NCI-H1105 (cell line): Measurements from ENCODE around the gene OGG1.
A peak's percentile ranks its signal among the peaks of the same experiment; 100 is the strongest.

Experiments used
- DNase-seq: peaks from one replicate; lab custom pipeline; 2025; lab: John Stamatoyannopoulos, UW

OGG1 gene

DNA sequence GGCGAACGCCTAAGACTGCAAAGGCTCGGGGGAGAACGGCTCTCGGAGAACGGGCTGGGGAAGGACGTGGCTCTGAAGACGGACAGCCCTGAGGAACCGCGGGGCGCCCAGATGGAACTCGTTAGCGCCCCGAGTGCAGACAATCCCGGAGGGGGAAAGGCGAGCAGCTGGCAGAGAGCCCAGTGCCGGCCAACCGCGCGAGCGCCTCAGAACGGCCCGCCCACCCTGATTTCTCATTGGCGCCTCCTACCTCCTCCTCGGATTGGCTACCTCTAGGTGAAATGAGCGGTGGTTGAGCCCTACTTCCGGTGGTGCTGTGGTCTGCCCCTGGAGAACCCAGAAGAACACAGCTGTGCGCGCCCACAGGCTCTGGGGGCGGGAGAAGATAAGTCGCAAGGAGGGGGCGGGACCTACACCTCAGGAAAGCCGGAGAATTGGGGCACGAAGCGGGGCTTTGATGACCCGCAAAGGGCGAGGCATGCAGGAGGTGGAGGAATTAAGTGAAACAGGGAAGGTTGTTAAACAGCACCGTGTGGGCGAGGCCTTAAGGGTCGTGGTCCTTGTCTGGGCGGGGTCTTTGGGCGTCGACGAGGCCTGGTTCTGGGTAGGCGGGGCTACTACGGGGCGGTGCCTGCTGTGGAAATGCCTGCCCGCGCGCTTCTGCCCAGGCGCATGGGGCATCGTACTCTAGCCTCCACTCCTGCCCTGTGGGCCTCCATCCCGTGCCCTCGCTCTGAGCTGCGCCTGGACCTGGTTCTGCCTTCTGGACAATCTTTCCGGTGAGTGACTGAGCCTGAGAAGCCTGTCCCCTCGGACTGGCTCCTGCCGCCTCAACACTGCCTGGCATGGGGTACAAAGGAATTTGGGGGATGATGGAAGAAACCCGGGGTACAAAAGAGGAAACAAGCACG lies at the start of gene OGG1:
Gene OGG1 (plus strand): TSS at position 308 of the 911 bp plus-strand sequence. CDS start 335 bp downstream, at position 643.
- DNase-seq = peak; percentile 89

DNA sequence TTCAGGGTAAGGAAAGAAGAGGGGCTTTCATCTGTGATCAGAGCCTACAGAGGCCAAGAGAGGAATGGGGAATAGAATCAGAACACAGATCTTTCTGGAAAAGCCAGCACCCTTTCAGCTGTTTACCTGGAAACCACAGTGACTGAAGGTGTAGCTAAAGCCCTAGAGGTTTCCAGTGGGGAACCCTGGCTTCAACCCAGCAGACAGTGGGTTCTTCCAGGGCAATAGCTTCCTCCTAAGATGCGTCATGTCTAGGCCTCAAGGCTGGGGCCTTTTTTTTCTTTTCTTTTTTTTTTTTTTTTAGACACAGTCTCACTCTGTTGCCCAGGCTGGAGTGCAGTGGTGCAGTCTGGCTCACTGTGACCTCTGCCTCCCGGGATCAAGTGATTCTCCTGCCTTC lies 49.2 kb upstream of the OGG1 start:
- DNase-seq = no peak

DNA sequence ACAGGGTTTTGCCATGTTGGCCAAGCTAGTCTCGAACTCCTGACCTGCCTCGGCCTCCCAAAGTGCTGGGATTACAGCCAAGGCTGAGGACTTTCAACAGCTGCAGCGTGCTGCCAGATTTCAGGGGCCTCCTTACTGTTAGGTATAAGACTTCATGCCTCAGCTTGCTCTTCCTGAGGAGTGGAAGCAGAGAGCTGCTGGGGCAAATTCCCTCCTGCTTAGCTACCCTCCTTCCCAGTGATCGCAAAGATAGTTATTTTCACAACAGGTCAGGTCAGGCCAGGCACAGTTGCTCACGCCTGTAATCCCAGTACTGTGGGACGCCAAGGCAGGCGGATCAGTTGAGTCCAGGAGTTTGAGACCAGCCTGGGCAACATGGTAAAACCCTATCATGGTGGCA lies 48.7 kb upstream of the OGG1 start:
- DNase-seq = no peak

DNA sequence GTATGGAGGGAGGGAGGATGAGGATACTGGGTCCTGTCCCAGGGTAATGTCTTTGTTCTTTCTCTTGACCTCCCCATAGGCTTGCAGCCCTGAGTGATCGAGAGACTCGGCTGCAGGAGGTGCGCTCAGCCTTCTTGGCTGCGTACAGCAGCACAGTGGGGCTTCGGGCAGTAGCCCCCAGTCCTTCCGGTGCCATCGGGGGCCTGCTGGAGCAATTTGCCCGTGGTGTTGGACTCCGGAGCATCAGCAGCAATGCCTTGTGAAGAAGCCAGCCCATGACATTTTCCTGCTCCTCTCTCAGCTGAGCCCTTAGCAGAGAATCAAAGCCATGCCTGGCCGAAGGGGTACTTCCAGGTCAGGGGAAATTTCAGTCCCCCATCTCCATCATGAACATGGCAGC lies 48.0 kb upstream of the OGG1 start:
- DNase-seq = no peak

DNA sequence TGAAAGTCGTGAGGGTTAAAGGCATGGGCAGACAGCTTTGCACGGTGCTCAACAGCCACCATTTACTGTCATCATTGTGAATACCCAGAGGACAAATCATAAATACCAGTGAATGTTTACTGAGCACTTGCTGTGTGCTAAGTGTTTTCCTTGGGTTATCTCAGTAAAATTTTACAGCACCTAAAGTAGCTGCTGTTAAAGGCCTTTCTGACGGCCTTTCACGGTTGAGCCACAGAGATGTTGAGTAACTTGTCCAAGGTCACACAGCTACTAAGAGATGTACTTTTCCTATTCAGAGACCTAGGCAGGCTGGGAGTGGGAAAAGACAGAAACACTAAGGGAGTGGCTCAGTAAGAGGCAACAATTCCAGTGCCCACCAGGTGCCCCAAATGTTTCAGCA lies 46.5 kb upstream of the OGG1 start:
- DNase-seq = no peak

DNA sequence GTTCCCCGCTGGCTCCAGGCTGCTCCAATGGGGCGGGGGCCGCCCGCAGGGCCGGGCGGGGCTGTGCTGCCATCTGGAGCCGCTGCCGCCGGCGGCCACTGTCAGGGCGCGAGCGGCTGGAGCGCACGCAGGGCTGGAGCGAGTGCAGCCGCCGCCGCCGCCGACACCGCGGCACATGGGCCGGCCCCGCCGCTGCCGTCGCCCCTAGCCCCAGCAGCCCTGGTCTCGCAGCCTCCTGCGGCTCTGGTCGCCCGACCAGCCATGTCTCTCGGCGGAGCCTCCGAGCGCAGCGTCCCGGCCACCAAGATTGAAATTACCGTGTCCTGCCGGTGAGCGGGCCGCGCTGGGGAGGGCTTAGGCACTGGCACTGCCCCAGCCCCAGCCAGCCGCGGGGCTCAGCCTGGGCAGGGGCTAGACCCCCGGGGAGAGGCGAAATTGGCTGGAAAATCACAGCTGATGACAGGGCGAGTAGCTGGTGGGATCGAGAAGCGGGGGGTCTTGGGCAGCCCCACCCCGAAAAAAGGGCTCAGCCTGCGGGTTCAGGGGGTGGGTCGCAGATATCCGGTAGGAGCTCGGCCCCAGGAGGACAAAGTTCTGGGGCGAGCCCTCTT lies 45.9 kb upstream of the OGG1 start, which contains the start of gene CPNE9:
Gene CPNE9 (plus strand): TSS at position 98 of the 611 bp plus-strand sequence. CDS start 164 bp downstream, at position 262.
- DNase-seq = no peak

DNA sequence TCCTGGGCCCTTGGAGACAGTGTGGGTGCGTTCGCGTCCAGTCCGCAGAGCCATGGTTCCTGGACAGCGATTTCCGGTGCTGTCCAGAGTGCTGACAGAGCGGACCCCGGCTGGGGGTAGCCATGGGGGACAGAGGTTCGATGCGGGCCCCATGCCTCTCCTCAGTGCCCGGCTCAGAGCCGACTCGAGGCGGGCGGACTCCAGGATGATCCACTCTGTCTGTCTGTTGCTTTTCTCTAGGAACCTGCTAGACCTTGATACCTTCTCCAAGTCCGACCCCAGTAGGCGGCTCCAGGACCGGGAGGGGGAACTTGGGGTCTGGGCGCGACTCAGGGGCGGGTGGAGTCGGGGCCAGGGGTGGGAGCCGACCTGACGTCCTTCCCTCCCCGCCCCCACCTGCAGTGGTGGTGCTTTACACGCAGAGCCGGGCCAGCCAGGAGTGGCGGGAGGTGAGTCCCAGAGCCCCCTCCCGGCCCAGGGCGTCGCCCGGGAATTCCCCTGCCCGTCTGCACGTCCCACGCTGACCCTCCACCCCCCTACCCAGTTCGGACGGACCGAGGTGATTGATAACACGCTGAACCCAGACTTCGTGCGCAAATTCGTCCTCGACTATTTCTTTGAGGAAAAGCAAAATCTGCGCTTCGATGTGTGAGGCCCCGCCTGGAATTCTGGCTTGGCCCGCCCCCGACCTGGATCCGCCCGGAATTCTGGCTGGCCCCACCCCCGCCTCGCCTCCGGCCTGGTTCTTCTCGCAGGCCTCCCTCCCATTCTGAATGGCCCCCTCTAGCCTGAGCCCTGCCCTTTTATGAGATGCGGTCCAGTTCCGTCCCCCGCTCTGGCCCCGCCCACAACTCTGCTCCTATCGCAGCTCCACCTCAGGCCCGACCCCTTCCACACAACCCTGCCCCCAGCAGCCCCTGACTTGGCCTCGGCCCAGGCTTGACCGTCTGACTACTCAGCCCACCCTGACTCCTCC lies 45.1 kb upstream of the OGG1 start:
- DNase-seq = no peak

DNA sequence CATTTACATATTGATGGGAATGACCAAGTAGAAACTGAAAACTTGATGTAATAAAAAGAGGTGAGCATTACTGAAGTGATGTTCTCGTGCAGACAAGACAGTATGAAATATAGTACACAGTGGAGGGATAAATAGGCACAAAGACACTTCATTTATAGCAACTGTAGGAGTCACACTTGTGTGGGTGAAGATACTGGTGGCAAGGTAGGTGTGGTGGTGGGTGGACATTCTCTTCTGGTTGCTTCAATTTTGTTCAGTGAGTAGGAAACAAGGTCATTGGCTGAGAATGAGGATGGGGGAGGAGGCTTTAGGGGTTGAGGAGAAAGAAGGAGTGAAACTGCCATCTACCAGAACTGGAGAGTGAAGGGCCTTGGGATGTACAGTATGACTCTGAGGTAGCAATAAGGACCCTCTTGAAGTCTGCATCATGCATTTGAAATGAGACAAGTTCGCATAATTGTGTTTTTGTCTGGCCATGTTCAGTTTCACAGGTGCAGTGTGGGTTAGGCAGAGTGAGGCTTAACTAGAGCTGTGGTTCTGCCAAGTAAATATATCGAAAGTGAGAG lies 39.5 kb upstream of the OGG1 start:
- no peak for DNase-seq

DNA sequence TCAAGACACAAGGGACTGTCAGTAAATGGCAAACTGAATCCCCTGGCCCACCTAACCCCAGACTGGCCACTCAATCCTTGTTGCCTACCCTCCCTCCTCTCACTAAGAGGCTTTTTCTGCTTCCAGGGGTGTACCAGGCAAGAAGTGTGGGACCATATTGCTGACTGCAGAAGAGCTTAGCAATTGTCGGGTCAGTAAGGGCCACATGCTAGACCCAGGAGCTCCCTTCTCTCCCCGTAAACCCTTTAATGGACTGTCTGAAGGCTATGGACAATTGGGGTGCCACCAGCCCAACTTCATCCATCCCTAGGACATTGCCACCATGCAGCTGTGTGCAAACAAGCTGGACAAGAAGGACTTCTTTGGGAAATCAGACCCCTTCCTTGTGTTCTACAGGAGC lies 37.3 kb upstream of the OGG1 start:
- DNase-seq = no peak

DNA sequence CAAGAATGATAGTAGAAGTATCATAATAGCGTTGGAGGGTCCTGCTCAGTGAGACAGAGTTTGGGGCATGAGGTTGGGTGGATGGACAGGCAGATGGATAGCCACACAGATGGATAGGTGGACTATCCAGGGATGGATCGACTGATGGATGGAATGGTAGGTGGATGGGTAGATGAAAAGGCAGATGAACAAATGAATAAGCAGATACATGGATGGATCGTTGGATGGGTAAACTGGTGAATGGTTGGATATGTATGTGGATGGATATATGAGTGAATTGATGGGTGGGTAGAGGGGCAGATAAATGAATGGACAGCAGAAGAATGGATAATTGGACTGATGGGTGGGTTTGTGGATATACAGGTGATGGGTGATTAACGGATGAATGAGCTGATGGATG lies 36.6 kb upstream of the OGG1 start:
- DNase-seq = no peak

DNA sequence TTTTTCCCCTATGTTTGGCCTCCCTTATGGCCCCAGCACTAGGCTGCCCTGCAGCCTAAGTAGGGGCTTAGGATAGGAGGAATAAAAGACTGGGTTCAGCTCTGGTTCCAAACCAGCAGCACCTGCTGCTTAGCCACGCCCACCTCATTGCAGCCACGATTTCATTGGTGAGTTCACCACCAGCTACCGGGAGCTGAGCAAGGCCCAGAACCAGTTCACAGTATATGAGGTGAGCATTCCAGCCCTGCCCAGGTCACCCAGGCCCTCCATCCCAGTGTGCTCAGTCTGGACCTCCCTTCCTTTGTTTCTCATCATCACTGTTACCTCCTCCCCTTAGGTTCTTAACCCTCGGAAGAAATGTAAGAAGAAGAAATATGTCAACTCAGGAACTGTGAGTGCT lies 34.6 kb upstream of the OGG1 start:
- no peak for DNase-seq

DNA sequence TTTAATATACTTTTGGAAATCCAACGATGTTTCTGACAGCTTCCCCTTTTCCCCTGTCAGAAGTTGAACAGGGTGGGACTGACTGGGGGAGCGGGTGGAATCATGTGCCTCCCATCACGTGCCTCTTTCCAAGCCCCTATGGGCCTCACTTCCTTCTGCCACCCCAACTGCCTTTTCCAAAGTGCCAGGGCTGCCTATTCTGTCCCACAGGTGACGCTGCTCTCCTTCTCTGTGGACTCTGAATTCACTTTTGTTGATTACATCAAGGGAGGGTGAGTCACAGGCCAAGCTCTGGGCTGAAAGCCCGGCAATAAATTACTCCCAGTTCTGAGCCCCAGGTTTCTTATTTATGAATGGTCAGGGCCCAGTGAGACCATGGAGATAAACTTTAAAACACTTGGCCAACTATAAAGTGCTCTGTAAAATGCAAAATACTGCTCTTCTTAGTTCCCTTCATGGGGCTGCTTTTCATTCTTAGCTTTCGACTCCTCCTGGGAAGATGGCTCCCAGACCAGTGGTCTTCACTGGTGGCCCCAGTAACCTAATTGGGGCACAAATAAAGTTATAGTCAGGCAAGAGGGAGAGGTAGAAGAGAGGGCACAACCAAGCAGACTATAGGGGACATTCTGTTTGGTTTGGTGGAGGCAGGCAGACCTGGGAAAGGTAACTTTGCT lies 33.9 kb upstream of the OGG1 start:
- DNase-seq = no peak

DNA sequence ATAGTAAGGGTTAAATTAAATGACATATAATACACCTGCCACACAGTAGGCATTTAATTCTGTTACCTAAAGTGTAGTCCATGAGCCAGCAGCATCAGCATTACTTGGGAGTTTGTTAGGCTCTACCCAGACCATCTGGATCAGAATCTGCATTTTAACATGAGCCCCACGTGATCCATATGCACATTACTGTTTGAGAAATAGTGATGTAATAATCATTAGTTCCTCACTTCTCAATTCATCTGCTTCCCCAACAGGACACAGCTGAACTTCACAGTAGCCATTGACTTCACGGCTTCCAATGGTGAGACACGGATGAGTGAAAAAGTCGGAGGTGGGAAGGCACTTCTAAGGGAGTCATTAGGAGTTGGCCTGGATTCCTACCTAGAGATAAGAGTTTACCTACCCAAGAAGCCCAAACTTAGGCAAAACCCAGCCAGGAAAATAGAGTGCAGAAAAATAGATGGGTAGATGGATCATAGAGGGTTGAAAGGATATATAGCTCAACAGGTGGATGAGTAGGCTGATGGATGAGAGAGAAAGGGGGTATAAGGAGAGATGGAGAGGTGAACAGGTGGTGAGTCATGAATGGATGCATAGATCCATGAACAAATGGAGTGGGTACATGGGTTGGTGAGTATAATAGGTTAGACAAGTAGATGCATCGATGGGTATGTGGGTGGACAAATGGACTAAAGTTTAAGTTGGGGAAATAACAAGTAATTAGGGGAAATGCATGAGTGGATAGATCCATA lies 32.8 kb upstream of the OGG1 start:
- no peak for DNase-seq

DNA sequence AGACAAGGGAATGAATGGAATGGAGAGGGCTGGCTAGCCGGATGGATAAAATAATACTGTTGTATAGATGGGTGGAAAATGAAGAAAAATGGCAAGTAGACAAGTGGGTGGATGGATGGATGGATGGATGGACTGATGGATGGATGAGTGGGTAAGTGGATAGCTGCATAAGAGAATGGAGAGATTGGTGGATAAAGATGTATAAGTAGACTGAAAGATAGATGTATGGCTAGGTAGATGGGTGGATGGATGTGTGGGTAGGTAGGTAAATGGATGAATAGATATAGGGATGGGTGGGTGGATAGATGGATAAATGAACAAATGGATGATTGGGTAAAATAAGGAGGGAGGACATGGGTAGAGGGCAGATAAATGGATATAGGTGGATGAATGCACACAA lies 32.2 kb upstream of the OGG1 start:
- no peak for DNase-seq

DNA sequence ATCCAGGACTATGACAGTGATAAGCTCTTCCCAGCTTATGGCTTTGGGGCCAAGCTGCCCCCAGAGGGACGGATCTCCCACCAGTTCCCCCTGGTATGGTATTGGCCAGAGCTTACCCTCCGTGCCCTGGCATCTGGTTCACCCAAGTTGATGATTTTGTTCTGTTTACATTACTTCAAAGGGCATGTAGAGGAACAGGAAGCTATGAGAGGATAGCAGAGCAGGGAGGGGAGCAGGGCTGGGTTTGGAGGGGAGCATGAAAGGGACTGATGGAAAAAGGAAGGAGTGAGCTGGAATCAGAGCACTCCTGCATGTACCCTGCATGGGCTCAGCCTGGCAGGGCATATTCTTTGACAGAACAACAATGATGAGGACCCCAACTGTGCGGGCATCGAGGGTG lies 31.6 kb upstream of the OGG1 start:
- DNase-seq = no peak

DNA sequence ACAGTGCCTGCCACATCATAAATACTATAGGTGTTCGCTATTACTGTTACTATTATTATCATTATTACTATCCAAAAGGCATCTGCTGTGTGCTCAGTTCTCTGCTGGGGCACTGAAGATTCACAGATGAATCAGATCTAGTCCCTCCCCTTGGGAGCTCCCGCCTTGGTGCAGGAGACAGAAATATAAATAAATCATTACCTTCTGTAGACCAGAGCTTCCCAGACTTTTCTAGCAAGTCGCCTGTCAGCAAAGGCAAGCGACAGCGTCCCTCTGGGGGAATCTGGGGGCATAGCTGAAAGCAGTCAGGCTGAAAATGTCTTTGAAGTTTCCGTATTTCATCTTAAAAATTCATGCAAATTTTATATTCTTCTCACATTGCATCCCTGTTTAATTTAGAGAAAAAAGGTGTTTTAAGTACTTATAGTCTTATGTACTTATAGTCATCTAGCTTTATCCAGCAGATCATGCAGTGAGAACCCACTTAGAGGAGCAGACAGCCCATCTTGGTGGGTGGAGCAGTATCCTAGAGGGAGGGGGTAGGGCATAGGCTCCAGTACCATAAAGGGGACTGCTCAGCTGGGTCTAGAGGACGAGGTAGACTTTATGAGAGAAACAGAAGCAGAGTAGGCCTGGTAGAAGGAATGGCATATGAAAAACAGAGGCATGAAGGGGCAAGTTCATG lies 28.6 kb upstream of the OGG1 start:
- DNase-seq = no peak

DNA sequence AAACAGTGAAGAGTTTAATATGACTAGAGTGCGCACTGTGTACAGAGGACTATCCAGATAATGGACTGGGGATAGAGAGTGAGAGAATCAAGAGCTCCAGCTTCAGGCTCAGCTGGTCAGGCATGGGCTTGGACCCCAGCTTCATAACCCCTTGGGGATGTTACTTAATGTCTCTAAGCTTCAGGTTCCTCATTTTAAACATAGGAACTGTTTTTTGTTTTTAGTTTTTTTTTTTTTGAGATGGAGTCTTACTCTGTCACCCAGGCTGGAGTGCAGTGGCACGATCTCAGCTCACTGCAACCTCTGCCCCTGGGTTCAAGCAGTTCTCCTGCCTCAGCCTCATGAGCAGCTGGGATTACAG lies 28.1 kb upstream of the OGG1 start:
- no peak for DNase-seq

DNA sequence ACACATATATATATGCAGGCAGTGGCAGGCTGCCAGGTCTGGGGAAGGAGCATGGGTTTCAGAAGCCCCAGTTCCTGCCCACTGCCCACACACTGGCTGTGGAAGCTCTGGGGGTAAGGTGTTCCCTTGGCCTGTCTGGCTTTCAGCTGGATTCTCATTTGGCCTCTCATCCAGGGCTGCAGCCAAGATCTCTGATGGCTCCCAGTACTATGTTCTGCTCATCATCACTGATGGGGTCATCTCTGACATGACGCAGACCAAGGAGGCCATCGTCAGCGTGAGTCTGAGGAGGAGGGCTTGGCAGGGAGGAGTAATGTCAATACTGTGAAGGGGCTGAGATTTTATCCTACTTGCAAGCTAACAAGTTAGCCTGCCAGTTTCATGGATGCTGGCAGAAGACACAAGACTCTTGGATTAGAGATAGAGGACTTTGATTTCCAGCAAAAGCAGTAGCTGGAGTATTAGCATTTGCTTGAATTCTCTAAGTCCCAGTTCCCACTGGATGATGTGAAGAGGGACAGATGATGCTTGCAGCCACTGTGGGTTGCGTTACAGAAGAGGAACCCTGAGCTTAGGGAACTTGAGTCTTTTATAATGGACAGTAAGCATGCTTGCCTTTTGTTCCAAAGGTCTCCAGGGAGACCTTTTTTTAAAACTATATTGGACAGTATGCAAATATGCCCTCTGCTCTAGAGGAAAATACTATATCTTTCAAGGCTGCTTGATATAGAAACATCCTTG lies 23.8 kb upstream of the OGG1 start:
- DNase-seq = no peak

DNA sequence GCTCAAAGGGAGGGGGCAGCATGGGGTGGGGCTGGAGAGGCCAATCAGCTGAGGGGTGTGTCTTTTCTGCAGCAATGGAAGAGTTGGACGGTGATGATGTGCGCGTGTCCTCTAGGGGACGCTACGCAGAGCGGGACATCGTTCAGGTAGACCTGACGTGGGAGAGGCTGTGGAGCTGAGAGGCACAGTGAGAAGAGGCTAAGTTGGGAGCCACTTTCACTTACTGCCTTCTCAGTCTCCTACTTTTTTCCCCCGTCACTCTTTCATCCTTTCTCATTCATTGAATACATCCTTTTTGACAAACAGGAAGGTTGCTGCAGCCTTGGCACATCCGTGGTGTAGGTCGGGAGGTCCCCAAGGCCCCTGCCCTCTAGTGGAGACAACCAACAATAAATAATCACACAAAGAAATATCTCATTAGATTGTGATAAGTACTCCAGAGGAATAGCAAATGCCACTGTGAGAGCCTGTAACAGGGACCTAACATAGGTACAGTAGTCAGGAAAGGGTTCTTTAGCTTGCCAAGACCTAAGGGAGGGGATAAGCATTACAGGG lies 22.6 kb upstream of the OGG1 start:
- no peak for DNase-seq
